Fibroblast of peridontal ligament (primary cell): ENCODE data around the gene SRI.

Experiments used
- DNase-seq: peaks from one replicate; pipeline ENCODE4 v3.0.0-alpha.2; 2010; ENCODE audit errors: extremely low read depth

SRI gene

GRCh38 chr7:88226201-88226600, 6.4 kb upstream of the SRI start:
- no peak for DNase-seq

- DNase-seq: peak; percentile 87
Measured at GRCh38 chr7:88224601-88225275, 4.9 kb upstream of the SRI start.

GRCh38 chr7:88223265-88223664, 3.4 kb upstream of the SRI start:
- no peak for DNase-seq

- DNase-seq: peak; percentile 66
Measured at GRCh38 chr7:88218836-88219605, 817 bp downstream of the SRI start.

- peak; percentile 6 for DNase-seq
Measured at GRCh38 chr7:88218429-88218745, 1.5 kb downstream of the SRI start.

GRCh38 chr7:88217675-88218428, 2.0 kb downstream of the SRI start:
- no peak for DNase-seq

GRCh38 chr7:88216276-88216675, 3.6 kb downstream of the SRI start:
- DNase-seq: no peak

GRCh38 chr7:88215295-88215694, 4.5 kb downstream of the SRI start:
- DNase-seq: no peak

- DNase-seq: no peak
Measured at GRCh38 chr7:88214456-88214855, 5.4 kb downstream of the SRI start.

- no peak for DNase-seq
Measured at GRCh38 chr7:88212918-88213317, 6.9 kb downstream of the SRI start.

GRCh38 chr7:88208521-88208920, 11.3 kb downstream of the SRI start:
- no peak for DNase-seq

GRCh38 chr7:88206254-88206653, 13.6 kb downstream of the SRI start:
- no peak for DNase-seq

- no peak for DNase-seq
Measured at GRCh38 chr7:88205179-88205578, 14.7 kb downstream of the SRI start.

- DNase-seq: no peak
Measured at GRCh38 chr7:88204525-88205110, 15.2 kb downstream of the SRI start.

- no peak for DNase-seq
Measured at GRCh38 chr7:88203401-88203800, 16.4 kb downstream of the SRI start.

- no peak for DNase-seq
Measured at GRCh38 chr7:88202799-88203198, 17.0 kb downstream of the SRI start.

- no peak for DNase-seq
Measured at GRCh38 chr7:88202278-88202677, 17.6 kb downstream of the SRI start.

- DNase-seq: no peak
Measured at GRCh38 chr7:88201305-88201704, 18.5 kb downstream of the SRI start.

GRCh38 chr7:88200789-88201188, 19.0 kb downstream of the SRI start:
- DNase-seq: no peak

- no peak for DNase-seq
Measured at GRCh38 chr7:88200261-88200660, 19.6 kb downstream of the SRI start.

GRCh38 chr7:88191911-88192310, 27.9 kb downstream of the SRI start:
- DNase-seq: no peak

- DNase-seq: no peak
Measured at GRCh38 chr7:88185650-88186049, 34.2 kb downstream of the SRI start.
